Measurements from ENCODE around the gene PDE1C.

Gene PDE1C

GRCh38 chr7:31778296-31778695 is 291.9 kb downstream of the PDE1C start:
- no peak for DNase-seq (ENCODE audit: low read depth)
- TF ChIP-seq MAX (IDR thresholded peaks at IDR 0.05; ENCODE audit: low read depth, low read length): no peak
- no peak for TF ChIP-seq POLR2A (IDR thresholded peaks at IDR 0.05; ENCODE audit: extremely low read depth, insufficient read length)
- TF ChIP-seq MYC (IDR thresholded peaks at IDR 0.05; ENCODE audit: low read depth, low read length): no peak
- TF ChIP-seq CTCF (IDR thresholded peaks at IDR 0.05; ENCODE audit: low read depth, low read length): no peak
- no peak overlapping the region for H3K4me3 ChIP-seq (ENCODE audit: low read depth, low read length)

- H3K4me3 ChIP-seq (ENCODE audit: low read depth, low read length): no peak overlapping the region
- no peak for DNase-seq (ENCODE audit: low read depth)
- TF ChIP-seq CTCF (IDR thresholded peaks at IDR 0.05; ENCODE audit: low read depth, low read length): no peak
- no peak for TF ChIP-seq POLR2A (IDR thresholded peaks at IDR 0.05; ENCODE audit: extremely low read depth, insufficient read length)
Observed at GRCh38 chr7:31776616-31777015, 293.6 kb downstream of the PDE1C start.

- DNase-seq (ENCODE audit: low read depth): no peak
- TF ChIP-seq MYC (IDR thresholded peaks at IDR 0.05; ENCODE audit: low read depth, low read length): no peak
- TF ChIP-seq CTCF (IDR thresholded peaks at IDR 0.05; ENCODE audit: low read depth, low read length): no peak
- no peak for TF ChIP-seq MAX (IDR thresholded peaks at IDR 0.05; ENCODE audit: low read depth, low read length)
- no peak for TF ChIP-seq POLR2A (IDR thresholded peaks at IDR 0.05; ENCODE audit: extremely low read depth, insufficient read length)
Observed at GRCh38 chr7:31775556-31775955, 294.7 kb downstream of the PDE1C start.

GRCh38 chr7:31772211-31772610 is 298.0 kb downstream of the PDE1C start:
- no peak overlapping the region for H3K4me3 ChIP-seq (ENCODE audit: low read depth, low read length)
- DNase-seq (ENCODE audit: low read depth): no peak
- TF ChIP-seq POLR2A (IDR thresholded peaks at IDR 0.05; ENCODE audit: extremely low read depth, insufficient read length) (no peak), CTCF (IDR thresholded peaks at IDR 0.05; ENCODE audit: low read depth, low read length) (no peak), MAX (IDR thresholded peaks at IDR 0.05; ENCODE audit: low read depth, low read length) (no peak), MYC (IDR thresholded peaks at IDR 0.05; ENCODE audit: low read depth, low read length) (no peak)

More at GRCh38 chr7:31775556-31775955, 294.7 kb downstream of the PDE1C start:
- no peak overlapping the region for H3K4me3 ChIP-seq (ENCODE audit: low read depth, low read length)

GRCh38 chr7:31767686-31768358 is 302.4 kb downstream of the PDE1C start:
- no peak overlapping the region for H3K4me3 ChIP-seq (ENCODE audit: low read depth, low read length)
- no peak for TF ChIP-seq MAX (IDR thresholded peaks at IDR 0.05; ENCODE audit: low read depth, low read length)
- TF ChIP-seq MYC (IDR thresholded peaks at IDR 0.05; ENCODE audit: low read depth, low read length): no peak
- no peak for TF ChIP-seq POLR2A (IDR thresholded peaks at IDR 0.05; ENCODE audit: extremely low read depth, insufficient read length)
- no peak for TF ChIP-seq CTCF (IDR thresholded peaks at IDR 0.05; ENCODE audit: low read depth, low read length)
- no peak for DNase-seq (ENCODE audit: low read depth)

GRCh38 chr7:31764462-31764861 is 305.7 kb downstream of the PDE1C start:
- TF ChIP-seq POLR2A (IDR thresholded peaks at IDR 0.05; ENCODE audit: extremely low read depth, insufficient read length): no peak
- no peak for TF ChIP-seq MYC (IDR thresholded peaks at IDR 0.05; ENCODE audit: low read depth, low read length)
- TF ChIP-seq CTCF (IDR thresholded peaks at IDR 0.05; ENCODE audit: low read depth, low read length): no peak
- no peak for TF ChIP-seq MAX (IDR thresholded peaks at IDR 0.05; ENCODE audit: low read depth, low read length)
- no peak overlapping the region for H3K4me3 ChIP-seq (ENCODE audit: low read depth, low read length)
- no peak for DNase-seq (ENCODE audit: low read depth)

All from NB4 (cell line).